NCI-H2196 treated with DMSO at 0.1 percent for 48 hours (cell line): ENCODE results near the gene SMURF1.

Experiments used
- DNase-seq: peaks from one replicate; lab custom pipeline; 2025; ENCODE audit not compliant: unreplicated experiment; lab: John Stamatoyannopoulos, UW

Gene SMURF1

DNA sequence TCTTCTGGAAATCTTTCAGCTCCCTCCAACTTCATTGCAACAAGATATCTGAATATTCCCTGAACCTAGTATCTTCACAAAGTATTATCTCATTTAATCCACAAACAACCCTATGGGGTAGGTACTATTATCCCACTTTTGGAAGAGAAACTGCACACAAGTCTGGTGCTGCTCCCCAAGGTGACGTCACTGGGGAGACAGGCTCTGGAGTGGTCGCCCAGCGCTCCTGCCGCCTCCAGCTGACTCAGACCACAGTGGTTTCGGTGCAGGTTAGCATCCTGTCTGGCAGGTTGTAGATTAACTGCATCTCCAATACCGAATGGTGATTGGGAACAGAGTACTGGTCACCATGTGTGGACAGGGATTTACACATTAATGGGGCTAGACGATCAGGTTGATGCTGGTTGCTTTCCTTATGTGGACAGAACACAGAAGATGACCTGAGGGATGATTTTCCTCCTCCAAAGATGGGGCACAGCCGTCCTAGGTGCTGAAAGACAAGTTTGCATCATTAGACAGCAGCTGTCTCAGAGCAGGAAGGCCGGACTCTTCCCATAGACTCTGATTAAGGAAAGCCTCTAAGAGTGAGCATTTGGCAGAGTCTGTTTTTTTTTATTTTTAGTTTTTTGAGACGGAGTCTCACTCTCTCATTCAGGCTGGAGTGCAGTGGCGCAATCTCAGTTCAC is 137.0 kb downstream of the SMURF1 start:
- DNase-seq: no peak

DNA sequence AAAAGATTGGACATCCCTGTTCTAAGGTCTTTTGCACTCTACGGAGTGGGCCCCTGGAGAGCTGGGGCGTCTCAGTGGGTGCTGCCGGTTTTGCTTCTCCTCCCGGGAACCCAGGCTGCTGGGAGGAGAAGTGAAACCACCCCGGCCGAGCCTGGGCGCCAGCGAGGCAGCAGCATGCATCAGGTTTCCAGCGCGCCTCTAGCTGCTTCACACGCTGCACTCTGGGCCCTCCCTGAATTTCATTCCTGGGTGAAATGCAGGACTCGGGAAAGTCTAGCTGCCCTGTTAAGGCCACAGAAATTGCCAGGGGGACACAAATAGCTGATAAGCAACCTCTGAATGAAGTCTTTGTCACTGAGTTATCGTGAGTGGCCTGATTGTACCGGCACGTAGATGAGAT is 138.1 kb downstream of the SMURF1 start:
- DNase-seq: no peak

DNA sequence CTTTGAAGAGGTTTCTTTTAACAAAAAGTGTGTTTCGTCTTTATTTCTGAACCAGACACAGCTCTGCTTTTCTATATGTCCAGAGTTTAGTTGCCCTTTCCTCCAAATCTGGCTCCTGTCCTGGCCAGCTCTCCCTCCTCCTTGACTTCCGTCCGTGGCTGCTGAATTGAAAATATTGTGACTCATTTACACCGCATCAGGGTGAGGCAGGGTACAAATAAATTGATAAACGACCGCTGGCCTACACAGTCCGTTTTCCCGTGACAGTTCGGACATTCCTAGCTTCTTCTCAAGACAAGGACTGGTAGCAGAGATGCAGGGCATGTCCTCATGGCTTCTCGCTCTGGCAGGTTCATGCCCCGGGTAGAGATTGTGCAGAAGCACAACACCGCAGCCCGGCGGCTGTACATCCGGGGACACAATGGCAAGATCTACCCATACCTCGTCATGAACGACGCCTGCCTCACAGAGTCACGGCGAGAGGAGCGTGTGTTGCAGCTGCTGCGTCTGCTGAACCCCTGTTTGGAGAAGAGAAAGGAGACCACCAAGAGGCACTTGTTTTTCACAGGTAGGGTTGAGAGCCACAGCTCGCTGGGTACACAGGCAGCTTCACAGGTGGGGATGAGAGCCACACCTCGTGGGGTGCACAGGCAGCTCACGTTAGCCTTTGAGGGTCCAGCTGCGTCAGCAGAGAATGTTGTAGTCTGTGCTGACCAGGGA is 139.0 kb downstream of the SMURF1 start:
- DNase-seq: no peak

DNA sequence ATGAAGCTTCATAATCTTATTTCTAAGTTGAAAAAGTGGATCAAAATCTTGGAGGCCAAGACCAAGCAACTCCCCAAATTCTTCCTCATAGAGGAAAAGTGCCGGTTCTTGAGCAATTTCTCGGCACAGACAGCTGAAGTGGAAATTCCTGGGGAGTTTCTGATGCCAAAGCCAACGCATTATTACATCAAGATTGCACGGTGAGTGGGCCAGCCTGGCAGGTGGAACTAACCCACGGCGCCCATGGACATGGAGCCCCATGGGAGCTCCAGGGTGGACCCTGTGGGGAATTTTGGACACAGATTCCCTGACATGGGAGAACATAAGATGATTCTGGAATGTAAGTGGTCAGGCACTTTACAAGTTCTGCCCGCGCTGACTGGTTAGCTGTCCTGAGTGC is 139.7 kb downstream of the SMURF1 start:
- DNase-seq: no peak

DNA sequence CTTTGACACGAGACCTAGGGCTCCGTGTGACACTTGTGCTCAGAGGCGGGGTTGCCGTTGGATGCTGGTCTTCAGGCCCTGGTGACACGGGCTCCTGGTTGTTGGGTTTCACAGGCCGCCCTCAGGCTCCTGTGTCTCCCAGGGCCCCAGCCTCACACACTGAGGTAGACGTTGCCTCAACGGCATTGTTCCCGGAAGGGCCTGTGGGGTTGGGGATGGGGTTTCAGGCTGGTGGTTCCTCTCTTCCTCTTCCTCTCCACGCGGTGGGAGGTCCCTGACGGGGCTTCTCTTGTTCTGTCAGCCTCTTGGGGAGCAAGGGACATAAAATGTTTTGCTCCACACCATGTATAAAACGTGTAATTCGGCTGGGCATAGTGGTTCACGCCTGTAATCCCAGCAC is 140.5 kb downstream of the SMURF1 start:
- no peak for DNase-seq

DNA sequence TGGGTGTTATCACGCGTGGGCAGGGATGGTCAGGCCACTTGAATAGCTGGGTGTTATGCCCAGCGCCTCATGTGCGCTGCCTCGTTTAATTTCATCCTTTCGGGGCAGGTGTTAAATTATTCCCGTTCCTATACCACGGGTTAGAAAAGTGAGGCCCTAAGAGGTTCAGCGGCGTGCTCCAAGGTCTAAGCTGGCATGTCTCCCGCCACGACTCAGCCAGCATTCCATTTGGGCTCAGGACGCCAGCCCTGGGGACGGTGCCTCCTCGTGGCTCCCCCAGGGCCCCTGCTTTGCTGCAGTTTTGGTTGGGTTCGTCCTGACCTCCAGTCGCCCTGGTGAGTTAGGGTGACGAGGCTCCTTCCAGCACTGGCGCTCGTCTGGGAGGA is 141.1 kb downstream of the SMURF1 start:
- no peak for DNase-seq

DNA sequence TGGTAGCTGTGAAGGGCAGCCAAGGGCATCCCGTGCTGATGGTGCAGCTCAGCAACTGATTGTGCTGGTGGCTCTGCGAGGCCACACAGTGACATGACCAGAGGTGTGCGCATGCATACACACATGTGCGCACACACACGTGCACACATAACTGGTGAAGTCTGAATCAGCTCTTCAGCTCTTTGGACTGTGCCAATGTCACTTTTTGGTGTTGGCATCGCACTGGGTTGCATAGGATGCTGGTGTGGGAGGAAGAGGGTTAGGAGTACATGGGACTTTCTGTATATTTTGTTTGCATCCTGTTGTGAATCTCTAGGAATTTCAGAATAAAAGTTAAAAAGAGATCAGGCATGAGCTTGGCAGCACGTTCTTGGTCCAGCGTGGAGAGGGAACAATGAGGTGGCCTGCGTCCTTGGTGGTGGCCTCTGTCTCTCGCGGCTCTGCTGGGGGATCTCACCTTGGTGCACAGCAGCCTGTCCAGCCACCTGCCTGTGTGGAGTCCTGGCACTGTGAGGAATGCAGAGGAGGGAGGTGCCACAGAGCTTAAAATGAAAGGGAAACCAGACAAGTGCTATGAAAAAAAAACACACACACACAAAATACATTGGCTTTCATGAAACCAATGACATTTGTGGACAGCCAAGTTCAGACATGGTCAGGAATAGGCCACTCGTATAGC is 141.6 kb downstream of the SMURF1 start:
- DNase-seq: no peak

DNA sequence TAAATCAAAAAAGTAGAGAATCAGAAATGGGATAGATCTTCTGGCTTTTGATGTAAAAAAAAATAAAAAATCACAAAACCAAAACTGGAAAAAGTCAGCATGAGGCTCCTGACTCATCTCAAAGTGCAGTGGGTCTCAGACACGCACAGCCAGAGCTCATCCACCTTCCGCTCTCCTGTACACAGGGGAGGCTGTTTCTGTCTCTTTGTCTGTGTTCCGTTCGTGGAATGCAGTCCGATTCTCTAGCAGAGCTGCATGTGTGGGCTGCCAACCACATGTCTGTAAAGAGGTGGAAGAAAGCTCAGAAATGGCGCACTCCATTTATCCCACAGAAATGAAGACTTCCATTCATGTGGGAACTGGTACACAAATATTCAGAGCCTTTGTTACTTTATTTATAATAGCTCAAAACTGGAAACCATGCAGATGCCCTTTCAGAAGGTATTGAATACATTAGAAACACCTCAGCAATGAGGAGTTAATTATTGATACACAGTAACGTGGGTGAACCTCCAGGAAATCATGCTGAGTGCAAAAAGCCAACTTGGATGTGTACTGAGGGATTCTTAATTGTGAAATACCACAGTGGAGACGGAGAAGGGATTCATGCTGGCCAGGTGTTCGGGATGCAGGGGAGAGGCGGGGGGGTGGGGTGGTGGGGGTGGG is 142.3 kb downstream of the SMURF1 start:
- no peak for DNase-seq

DNA sequence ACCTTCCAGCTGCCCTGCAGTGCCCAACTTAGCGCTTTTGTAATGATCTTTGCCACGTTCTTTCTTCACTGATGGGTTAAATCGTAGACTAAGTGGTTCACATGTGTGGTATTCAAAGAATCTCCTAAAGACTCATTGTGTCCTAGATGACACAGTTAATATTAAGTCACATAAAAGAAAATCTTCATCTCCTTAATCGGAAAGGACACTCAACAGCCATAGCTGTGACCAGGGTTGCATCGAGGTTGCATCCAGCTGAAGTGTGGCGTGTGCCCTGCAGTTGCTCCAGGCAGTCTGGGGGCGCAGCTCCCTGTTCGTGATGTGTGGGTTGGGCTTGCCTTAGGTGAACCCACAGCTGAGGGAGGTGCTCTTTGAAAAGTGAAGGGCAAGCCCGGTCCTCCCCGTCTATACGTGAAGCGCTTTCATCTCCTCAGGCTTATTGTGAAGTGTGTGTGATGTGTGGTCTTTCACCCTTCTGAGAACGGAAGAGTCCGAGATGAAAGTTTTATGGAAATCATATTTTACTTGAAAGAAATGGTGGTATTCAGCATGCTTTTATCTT is 142.9 kb downstream of the SMURF1 start:
- no peak for DNase-seq

DNA sequence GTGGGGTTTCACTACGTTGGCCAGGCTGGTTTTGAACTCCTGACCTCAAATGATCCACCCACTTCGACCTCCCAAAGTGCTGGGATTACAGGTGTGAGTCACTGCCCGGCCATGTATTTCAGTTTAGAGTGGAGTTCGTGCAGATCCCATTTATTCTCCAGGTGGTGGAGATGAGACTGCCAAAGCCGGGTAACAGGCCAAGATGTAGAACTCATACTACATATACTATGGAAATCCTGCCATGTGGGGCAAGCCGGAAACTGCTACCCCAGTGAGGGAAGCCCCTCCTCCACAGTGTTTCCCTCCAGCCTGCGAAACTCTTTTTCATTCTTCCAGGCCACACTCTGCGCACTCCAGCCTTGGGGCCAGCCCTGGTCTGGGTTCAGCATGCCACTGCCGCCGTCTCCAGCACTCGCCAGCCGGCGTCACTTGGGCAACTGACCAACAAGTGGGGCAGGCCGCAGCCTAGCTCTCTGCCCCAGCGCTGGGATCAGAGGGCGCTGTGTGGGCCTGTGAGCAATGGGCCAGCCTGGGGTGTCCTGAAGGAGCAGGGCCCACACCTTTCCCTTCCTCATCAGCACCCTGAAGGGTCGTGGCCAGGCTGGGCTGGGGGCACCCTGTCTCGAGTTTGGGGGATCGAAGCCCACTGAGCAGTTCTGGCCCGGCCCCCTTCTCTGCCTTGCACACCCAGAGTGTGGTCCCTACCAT is 143.6 kb downstream of the SMURF1 start:
- DNase-seq: no peak

DNA sequence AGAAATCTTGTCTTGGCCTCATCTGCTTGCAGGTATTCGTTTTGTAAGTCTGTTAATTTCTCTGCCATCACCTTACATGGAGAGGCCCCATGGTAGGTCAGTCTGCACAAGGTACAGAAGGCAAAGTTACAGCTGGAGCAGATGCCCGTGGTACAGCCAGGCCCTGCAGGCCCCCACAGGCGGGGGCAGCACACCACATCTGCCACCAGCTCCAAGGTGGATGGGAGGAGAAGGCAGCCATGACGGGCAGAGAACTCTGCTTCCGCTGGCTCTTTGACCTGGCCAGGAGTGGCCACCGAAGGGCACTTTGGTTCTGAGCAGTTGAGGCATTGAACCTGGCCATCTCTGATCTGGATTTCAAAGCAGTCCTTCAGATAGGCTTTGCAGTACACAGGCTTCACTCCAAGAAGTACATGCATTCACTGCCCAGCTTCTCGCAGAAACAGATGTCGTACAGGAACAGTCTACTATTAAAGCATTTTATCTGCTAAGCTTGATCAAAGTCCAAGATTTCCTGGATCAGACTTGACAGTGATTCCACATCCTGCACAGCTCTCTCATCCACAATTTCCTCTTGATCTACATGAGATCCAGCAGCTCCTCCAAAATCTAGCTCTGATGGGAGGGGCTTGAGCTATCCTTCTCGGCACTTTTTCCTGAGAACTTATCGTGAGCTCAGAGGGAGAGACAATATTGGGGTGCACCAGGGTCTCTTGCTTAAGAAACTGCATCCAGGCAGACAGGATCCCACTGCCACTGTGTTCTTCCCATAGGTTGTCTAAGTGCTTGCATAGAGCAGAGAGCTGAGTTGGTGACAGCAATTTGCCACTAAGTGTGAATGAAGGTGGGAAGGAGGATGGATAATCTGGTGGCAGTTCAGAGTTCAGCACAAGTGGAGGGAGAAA is 144.8 kb downstream of the SMURF1 start:
- no peak for DNase-seq

DNA sequence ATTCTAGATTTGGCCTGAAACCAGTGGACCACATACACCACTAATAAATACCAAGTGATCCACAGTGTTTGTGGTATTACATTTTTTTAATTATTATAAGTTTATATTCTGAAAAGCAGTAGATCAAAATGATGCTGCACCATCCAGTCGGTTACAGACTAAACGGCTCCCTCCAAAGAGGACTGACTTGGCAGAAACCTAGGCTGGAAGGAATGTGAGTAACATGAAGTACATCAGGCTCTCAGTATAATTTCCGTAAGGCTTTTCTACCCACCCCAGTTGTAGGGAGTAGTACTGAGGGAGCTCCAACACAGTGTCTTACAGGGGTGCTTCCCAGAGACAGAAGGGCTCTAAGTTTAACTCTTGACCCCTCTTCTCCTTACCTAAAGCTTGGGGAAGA is 146.1 kb downstream of the SMURF1 start:
- no peak for DNase-seq

DNA sequence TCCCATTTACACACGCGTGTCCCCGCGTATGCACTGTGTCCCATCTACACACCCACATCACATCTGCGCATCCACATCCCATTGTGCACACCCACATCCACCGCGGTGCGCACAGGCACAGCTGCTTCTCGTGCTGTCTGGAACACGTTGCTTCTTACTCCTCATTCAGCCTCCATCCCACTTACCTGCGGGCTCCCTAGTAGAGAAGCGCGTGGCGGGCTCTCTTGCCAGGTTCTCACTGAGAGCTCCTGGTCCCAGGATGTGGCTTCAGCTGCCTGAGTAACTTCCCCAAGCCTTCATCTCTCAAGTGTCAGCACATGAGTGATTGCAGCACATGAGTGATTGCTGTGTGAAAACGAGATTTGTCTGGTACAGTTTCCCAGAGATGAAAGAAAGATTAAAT is 147.8 kb downstream of the SMURF1 start:
- no peak for DNase-seq

DNA sequence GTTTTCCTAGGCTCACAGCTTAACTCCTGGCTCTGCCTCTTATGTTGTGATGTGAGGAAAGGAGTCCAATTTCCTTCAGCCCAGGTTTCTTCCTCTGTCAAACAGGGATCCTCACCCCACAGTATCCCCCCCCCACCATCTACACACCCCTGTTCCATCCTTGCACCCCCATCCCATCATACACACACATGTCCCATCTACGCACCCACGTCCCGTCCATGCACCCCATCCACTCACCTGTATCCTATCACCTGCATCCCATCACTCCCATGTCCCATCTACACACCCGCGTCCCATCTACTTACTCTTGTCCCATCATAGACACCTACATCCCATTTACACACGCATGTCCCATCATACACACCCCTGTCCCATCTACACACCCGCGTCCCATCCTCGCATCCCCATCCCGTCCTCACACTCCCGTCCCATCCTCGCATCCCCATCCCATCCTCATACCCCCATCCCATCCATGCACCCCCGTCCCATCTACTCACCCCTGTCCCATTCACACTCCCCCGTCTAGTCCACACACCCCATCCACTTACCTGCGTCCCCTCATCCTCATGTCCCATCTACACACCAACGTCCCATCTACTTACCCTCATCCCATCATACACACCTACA is 148.3 kb downstream of the SMURF1 start:
- no peak for DNase-seq

DNA sequence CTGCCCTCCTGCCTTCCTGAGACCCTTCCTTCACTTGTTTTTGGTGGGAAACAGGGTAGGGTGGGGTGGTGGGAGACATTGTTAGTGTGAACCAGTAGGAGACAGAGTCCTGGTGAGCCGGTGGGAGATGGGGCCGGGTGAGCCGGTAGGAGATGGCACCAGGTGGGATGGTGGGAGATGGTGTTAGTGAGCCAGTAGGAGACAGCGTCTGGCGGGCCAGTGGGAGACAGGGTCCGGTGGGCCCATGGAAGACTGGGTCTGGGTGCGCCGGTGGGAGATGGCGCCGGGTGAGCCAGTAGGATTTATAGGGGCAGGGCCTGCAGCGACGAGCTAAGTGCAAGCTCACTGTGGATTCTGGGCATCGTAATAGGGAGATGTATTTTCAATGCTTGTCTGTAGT is 148.8 kb downstream of the SMURF1 start:
- no peak for DNase-seq

DNA sequence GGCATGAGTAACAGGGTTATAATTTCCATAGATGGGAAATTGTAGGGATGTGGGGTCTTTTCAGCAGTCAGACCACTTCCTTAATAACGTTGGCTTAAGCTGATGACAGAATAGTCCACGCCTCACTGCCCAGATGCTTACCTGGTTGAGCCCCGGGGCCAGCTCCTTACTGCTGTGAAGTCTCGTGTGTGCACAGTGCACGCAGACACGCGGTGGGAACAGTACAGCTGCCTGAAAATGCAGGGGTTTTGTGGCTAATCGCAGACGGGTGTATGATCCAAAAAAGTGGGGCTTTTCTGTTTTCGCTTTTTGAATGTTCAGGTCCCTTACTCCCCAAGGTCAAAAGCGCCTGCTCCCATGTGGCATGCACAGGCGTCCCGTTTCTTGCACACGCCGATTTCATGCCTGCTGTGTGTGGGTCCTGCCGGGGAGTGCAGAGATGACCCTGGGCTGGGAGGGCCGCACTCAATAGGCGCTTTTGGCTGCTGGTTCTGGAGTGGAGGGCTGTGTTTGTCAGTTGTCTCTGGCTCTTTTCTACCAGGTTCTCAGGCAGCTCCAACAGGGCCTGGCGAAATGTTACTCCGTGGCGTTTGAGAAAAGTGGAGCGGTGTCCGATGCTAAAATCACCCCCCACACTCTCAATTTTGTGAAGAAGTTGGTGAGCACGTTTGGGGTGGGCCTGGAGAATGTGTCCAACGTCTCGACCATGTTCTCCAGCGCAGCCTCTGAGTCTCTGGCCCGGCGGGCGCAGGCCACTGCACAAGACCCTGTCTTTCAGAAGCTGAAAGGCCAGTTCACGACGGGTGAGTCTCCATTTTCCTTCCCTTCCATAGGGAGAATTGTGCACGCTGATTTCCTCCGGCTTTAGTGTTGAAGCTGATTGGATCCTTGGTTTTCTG is 149.6 kb downstream of the SMURF1 start:
- DNase-seq: no peak

DNA sequence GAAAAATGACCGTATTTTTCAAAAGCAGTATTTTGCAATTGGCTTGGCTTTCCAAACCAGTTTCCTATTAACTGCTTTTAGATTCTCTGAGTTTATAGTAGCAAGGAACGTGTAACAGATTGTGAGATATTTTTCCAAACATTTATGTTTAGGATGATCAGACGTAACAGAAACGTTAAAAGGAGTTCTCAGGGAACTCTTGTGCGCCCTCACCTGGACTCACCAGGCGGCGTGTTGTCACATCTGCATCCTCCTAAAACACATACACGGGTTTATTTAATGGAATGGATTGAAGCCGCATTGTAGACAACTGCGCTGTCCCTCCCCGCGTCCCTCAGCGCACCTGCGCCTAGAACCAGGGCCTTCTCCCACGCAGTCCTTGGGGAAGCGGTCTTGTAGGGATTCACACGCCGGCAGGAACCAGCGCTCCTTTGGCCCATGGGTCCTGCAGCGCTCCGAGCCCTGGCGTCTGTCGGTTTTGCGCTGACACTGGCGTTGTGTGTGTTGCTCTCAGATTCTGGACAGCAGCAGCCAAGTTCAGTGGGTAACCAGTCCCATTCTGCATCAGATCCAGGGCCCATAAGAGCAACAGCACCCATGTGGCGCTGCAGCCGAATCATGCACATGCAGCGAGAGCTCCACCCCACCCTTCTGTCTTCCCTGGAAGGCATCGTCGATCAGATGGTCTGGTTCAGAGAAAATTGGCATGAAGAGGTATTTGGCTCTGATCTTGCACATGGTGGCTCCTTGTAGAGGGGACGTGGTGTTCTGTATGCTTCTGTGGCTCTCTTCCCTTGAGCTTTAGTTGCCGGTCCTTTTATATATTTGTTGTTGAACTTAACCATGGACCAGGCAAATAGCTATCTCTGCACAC is 150.6 kb downstream of the SMURF1 start:
- DNase-seq: no peak
